Ovary (tissue), 3 donors: Measurements from ENCODE around the gene ERICH6.

Source experiments
- EP300 ChIP-seq: sonication (generic); formaldehyde crosslinking; IDR thresholded peaks from one replicate; pipeline ENCODE4 v1.6.1; 2017; ENCODE audit warnings: antibody characterized with exemption
- TF ChIP-seq, protein P1 (sequence below), 3 donors: fragments of 450-650 bp in 2 of 3; fragments of 200-600 bp in 1 of 3; IDR thresholded peaks; one replicate each; pipeline versions ENCODE4 v1.5.1 to v1.8.0; 2016 to 2022; ENCODE audit warnings: antibody characterized with exemption in 3 of 3, mild to moderate bottlenecking in 1 of 3
- donor health status: DM: no; HTN: no; CAD: no.

DNA sequence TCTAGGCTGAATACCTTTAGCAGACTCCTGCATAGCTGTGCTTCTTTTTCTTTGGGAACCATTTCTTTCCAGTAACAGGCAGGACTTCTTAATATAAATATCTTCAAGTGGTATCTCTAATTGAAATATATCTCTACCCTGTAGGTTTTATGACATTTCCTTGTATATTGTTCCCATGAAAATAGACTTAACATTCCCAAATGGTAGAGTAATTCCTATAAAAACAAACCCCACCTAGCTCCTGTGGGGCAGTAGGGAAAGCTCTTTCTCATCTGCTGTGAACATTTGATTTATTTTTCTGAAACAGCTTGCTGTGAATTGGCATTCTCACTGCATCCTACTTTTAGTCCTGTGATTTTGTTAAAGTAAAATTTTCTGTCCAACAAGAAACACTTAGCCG, 79.8 kb downstream of the ERICH6 start:
- TF ChIP-seq EP300 = no peak
- TF ChIP-seq, protein P1, sequence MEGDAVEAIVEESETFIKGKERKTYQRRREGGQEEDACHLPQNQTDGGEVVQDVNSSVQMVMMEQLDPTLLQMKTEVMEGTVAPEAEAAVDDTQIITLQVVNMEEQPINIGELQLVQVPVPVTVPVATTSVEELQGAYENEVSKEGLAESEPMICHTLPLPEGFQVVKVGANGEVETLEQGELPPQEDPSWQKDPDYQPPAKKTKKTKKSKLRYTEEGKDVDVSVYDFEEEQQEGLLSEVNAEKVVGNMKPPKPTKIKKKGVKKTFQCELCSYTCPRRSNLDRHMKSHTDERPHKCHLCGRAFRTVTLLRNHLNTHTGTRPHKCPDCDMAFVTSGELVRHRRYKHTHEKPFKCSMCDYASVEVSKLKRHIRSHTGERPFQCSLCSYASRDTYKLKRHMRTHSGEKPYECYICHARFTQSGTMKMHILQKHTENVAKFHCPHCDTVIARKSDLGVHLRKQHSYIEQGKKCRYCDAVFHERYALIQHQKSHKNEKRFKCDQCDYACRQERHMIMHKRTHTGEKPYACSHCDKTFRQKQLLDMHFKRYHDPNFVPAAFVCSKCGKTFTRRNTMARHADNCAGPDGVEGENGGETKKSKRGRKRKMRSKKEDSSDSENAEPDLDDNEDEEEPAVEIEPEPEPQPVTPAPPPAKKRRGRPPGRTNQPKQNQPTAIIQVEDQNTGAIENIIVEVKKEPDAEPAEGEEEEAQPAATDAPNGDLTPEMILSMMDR (IDR thresholded peaks at IDR 0.05) = no peak
